Ishikawa (cell line): ENCODE results near the gene RIMS1.

ENCODE experiments used
- CEBPB ChIP-seq: IDR thresholded peaks from 2 replicates; pipeline ENCODE4 v1.6.1; 2012
- CREB1 ChIP-seq: IDR thresholded peaks from 2 replicates; pipeline ENCODE4 v1.6.1; 2012; ENCODE audit warnings: low read depth
- EGR1 ChIP-seq: IDR thresholded peaks from 2 replicates; pipeline ENCODE4 v1.6.1; 2012
- EP300 ChIP-seq: IDR thresholded peaks from 2 replicates; pipeline ENCODE4 v1.6.1; 2012; ENCODE audit warnings: borderline replicate concordance
- FOXM1 ChIP-seq: IDR thresholded peaks from 2 replicates; pipeline ENCODE4 v1.6.1; 2012; ENCODE audit warnings: low read depth, borderline replicate concordance
- MAX ChIP-seq: IDR thresholded peaks from 2 replicates; pipeline ENCODE4 v1.6.1; 2012
- NFIC ChIP-seq: IDR thresholded peaks from 2 replicates; pipeline ENCODE4 v1.6.1; 2012
- RAD21 ChIP-seq: IDR thresholded peaks from 2 replicates; pipeline ENCODE4 v1.6.1; 2012; ENCODE audit warnings: low read depth
- REST ChIP-seq: IDR thresholded peaks from 2 replicates; pipeline ENCODE4 v1.6.1; 2012; ENCODE audit warnings: low read depth, mild to moderate bottlenecking
- TAF1 ChIP-seq: IDR thresholded peaks from 2 replicates; pipeline ENCODE4 v1.6.1; 2012; ENCODE audit warnings: low read depth, mild to moderate bottlenecking
- TEAD4 ChIP-seq: IDR thresholded peaks from 2 replicates; pipeline ENCODE4 v1.6.1; 2012
- YY1 ChIP-seq: IDR thresholded peaks from 2 replicates; pipeline ENCODE4 v1.6.1; 2012; ENCODE audit warnings: low read depth
- ZBTB7A ChIP-seq: IDR thresholded peaks from 2 replicates; pipeline ENCODE4 v1.6.1; 2012; ENCODE audit warnings: low read depth
- TF ChIP-seq, protein P1 (sequence below): IDR thresholded peaks from 2 replicates; pipeline ENCODE4 v1.6.1; 2012

- TF ChIP-seq TAF1 (no peak), MAX (no peak), REST (no peak), NFIC (no peak), RAD21 (no peak), TEAD4 (no peak), CEBPB (no peak), EP300 (no peak), FOXM1 (no peak), ZBTB7A (no peak), CREB1 (no peak), EGR1 (no peak), YY1 (no peak)
- TF ChIP-seq, protein P1, sequence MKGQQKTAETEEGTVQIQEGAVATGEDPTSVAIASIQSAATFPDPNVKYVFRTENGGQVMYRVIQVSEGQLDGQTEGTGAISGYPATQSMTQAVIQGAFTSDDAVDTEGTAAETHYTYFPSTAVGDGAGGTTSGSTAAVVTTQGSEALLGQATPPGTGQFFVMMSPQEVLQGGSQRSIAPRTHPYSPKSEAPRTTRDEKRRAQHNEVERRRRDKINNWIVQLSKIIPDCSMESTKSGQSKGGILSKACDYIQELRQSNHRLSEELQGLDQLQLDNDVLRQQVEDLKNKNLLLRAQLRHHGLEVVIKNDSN, result no peak
These were observed 327.3 kb downstream of the RIMS1 start for GRCh38 chr6:72213654-72214053.
